Embryonic facial prominence (tissue), 1 donor: ENCODE data around the gene RHOJ.
"Not testable (repeated sequence)": the region's sequence is repeated elsewhere in the genome, so short reads cannot be mapped to it uniquely, and the experiment has no call there.

ENCODE experiments used
- DNase-seq: peaks from one replicate; pipeline ENCODE4 v3.0.0-alpha.2; 2016; ENCODE audit errors: extremely low spot score

Gene RHOJ

DNA sequence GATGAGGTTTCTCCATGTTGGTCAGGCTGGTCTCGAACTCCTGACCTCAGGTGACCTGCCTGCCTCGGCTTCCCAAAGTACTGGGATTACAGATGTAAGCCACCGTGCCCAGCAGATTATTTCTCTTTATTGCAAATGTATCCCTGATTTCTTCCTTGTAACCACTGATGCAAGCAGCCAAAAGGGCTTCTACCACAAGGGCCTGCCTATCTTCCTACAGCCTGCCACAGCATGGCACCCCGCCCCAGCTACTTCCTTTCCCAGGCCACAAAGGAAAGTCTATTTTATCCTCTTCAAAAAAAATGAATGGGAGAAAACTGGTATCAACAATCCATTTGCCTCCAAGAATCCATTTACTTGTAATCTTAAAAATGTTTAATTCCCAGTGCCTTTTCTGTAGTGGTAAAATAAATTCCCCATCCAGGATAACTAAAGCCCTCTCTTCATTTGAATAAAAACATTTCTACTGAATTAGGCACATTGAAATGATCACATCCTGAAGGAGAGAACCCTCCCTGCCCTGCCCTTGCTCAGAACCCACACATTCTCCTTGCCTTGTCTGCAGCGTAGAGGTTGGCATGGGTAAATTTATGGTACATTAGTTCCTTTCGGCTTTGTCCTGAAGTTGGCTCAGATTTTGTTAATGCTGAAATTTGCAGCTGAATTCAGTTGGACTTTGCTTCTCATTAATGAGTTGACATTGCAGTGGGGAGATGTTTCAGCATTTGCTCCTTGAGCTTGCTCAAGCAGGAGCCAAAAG, 95.3 kb downstream of the RHOJ start:
- no peak for DNase-seq

- no peak for DNase-seq
These were observed 96.6 kb downstream of the RHOJ start for GRCh38 chr14:63300854-63301253.

DNA sequence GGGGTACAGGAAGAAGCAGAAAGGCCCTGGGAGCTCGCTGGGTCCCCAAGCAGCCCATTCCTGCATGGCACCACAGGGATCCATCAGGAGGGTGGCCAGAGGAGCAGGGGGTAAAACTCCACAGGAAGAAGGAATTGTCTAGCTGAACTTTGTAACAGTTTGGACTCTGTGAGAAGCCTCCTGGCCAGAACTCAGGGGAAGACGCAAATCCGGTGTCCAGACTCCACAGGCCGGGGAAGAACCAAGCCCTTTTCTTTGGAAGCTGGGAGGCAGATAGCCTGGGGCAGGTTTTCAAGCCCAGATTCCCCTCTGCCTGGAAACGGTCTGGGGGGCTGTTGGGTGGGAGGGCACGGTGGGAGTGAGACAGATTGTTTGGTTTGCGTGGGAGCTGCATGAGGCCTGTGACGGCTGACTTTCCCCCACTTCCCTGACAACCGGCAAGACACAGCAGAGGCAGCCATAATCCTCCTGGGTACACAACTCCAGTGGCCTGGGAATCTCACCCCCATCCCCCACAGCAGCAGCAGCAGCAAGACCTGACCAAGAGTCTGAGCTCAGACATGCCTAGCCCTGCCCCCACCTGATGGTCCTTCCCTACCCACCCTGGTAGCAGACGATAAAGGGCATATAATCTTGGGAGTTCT, 97.8 kb downstream of the RHOJ start:
- DNase-seq = no peak

GRCh38 chr14:63304429-63304828, 100.2 kb downstream of the RHOJ start:
- not testable (repeated sequence) for DNase-seq

- no peak for DNase-seq
These were observed 104.6 kb downstream of the RHOJ start for GRCh38 chr14:63308723-63309317.

GRCh38 chr14:63318835-63319234, 114.6 kb downstream of the RHOJ start, which contains the start of gene GPHB5:
Gene GPHB5, minus strand, starts transcription at chr14:63318935. Its CDS starts 1,086 bp downstream, at chr14:63317849.
- DNase-seq = no peak

GRCh38 chr14:63322472-63322871, 118.2 kb downstream of the RHOJ start:
- no peak for DNase-seq

GRCh38 chr14:63322897-63323573, 118.8 kb downstream of the RHOJ start:
- no peak for DNase-seq

DNA sequence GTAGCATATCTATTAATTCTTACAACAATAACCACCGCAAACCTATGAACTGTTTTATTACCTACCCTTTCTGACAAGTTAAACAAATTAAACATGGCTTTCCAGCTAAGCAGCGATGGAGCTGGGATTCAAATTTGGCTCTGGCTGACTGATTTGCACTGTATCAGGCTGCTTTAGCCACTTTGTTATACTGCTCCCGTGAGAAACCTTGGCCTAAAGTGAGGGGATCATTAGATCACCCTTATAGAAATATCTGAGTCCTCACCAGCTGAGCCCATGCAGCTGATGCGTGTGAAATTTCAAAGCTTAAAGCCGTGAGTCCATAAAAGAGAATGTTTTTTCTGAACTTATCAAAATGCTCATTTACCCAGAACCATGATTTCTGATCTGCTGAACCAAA, 122.6 kb downstream of the RHOJ start:
- DNase-seq = no peak

DNA sequence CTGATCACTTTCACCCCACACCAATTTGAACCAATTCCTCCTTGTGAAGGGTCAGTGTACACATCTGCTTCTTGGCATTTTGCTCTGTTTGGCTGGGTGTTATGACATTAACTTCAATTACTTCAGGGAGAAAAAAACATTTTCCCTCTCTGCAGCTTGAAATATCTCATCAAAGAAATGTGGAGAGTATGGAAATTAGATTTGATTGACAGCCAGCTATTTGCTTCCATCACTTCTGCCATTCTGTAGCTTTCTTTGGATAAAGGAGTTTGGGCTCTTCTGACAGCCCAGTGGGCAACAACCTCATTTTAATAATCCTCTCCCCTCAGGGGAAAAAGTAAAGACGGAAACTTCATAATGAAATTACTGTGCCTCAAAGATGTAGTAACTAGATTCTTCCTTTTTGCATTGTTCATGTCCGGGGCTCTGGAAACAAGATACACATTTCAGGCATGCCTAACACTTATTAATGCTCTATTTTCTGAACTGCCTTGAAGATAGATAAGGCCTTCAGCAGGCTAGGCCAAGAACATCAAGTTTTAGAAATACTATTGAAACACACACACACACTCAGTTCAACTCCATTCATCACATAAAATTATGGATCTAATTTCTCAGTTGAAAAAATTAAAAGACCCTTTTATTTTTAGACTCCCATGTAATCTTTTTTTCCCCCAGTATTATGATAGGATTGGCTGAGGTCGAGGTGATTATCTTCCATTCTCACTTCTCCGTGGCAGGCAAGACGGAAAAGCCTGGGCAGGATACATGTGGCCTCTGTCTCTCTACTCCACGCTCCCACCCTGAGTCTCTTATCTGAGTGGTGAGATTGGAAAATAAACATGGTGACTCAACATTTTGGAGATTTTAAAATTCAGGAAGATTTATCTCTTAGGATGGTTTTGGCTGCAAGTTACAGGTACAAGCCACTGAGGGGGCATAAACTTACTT, 124.8 kb downstream of the RHOJ start:
- DNase-seq = no peak

GRCh38 chr14:63342371-63342770, 138.1 kb downstream of the RHOJ start:
- no peak for DNase-seq
